Body of pancreas (tissue), 4 donors: ENCODE results near the gene ZNF512B. TPM values are rescaled to one million over a fixed set of nuclear protein-coding genes. Genes with fewer than 3 reads are reported as not detected.
A peak's percentile ranks its signal among the peaks of the same experiment; 100 is the strongest.
"Not testable (repeated sequence)": the region's sequence is repeated elsewhere in the genome, so short reads cannot be mapped to it uniquely, and the experiment has no call there.

Experiments used
- ATAC-seq: fragments of 150-250 bp; one replicate; pipeline ENCODE4 v1.9.1; 2016
- DNase-seq, 4 donors: peaks; one replicate each; pipeline ENCODE4 v3.0.0-alpha.2; 2019
- H3K27ac ChIP-seq, 4 donors: fragments of 200-600 bp; sonication (generic); 1 replicate in 3 of 4; 2 replicates in 1 of 4; pipeline versions ENCODE4 v1.5.1 to v1.6.1; 2016 to 2019; ENCODE audit warnings: mild to moderate bottlenecking in 1 of 4, mixed read lengths in 1 of 4, moderate library complexity in 1 of 4
- H3K27me3 ChIP-seq, 2 donors: fragments of 200-600 bp; sonication (generic); one replicate each; pipeline ENCODE4 v1.6.0; 2016; ENCODE audit warnings: mild to moderate bottlenecking in 1 of 2
- H3K36me3 ChIP-seq, 2 donors: fragments of 200-600 bp; sonication (generic); replicated peaks in 1 of 2; 2 replicates each; pipeline ENCODE4 v1.5.1; 2016; ENCODE audit warnings: low read depth in 2 of 2; ENCODE audit not compliant: insufficient read depth in 1 of 2
- H3K4me1 ChIP-seq: fragments of 200-600 bp; sonication (generic); one replicate; pipeline ENCODE4 v1.6.0; 2016
- H3K4me3 ChIP-seq, 2 donors: fragments of 200-600 bp; sonication (generic); 1 replicate in 1 of 2; 2 replicates in 1 of 2; pipeline ENCODE4 v1.5.1; 2016 to 2019
- H3K9me3 ChIP-seq, 3 donors: fragments of 200-600 bp; sonication (generic); 1 replicate in 2 of 3; 2 replicates in 1 of 3; pipeline ENCODE4 v1.5.1; 2016
- CTCF ChIP-seq, 7 experiments: fragments of 450-650 bp in 4 of 7; fragments of 200-600 bp in 3 of 7; sonication (generic) in 3 of 7; IDR thresholded peaks; one replicate each; pipeline ENCODE4 v1.5.1; 2016 to 2019; ENCODE audit warnings: antibody characterized with exemption in 7 of 7
- POLR2A ChIP-seq, 3 donors: fragments of 450-650 bp; IDR thresholded peaks; one replicate each; pipeline ENCODE4 v1.6.1; 2016; ENCODE audit warnings: antibody characterized with exemption in 3 of 3, mild to moderate bottlenecking in 2 of 3
- WGBS, 2 donors: methylation state at CpG; one replicate each; pipeline ENCODE4 v1.1.5; 2017; 5-methylcytosine and 5-hydroxymethylcytosine counted together
- intact Hi-C: fragments of 100-400 bp; cut with DNase I; formaldehyde crosslinking; loops from one replicate; pipeline ENCODE4 v1.15.1; 2023
- total RNA-seq, 2 donors: library from RNA; depleted of rRNA; stranded (reverse); fragments of >200 nt; gene quantifications; one replicate each; pipeline ENCODE4 v1.1.0, GENCODE V29; 2016

Gene ZNF512B
- total RNA-seq, 2 donors from 2014 or later, result 8.0 to 12.5 TPM

GRCh38 chr20:63978319-63979228 is 8.8 kb upstream of the ZNF512B start:
- WGBS, 2 donors, result 8% methylated on average over 50 of the region's 52 CpGs; no CpG with 5 or more reads in 1 of the 2 donors
- intact Hi-C loops, result no loop called here

GRCh38 chr20:63977739-63978276 is 8.1 kb upstream of the ZNF512B start:
- 68% methylated on average over 16 of the region's 16 CpGs; no CpG with 5 or more reads in 1 of the 2 donors for WGBS, 2 donors
- no peak overlapping the region for H3K4me3 ChIP-seq
- no peaks in the 10 kb centered on the region for H3K9me3 ChIP-seq
- H3K4me1 ChIP-seq, result peaks cover 47% of the 10 kb centered on the region
- H3K36me3 ChIP-seq, result no peaks in the 10 kb centered on the region
- DNase-seq, result peak in 2 of 4 donors; percentile 16 to 39
- intact Hi-C loops, result no loop called here
- peak overlapping the region in 2 of 4 donors; percentile 88 to 93 for H3K27ac ChIP-seq
- no peak for TF ChIP-seq POLR2A (IDR thresholded peaks at IDR 0.05)
- TF ChIP-seq CTCF (IDR thresholded peaks at IDR 0.05), result no peak
- no peaks in the 10 kb centered on the region for H3K27me3 ChIP-seq
- no peak for ATAC-seq

More at GRCh38 chr20:63978319-63979228, 8.8 kb upstream of the ZNF512B start:
- Histone ChIP-seq H3K9me3 (no peaks in the 10 kb centered on the region), H3K4me3 (peak overlapping the region; percentile 19 to 57), H3K27me3 (no peaks in the 10 kb centered on the region), H3K4me1 (peaks cover 48% of the 10 kb centered on the region), H3K36me3 (no peaks in the 10 kb centered on the region), H3K27ac (peak overlapping the region; percentile 57 to 93 (median 84))
- no peak for TF ChIP-seq CTCF (IDR thresholded peaks at IDR 0.05)
- TF ChIP-seq POLR2A (IDR thresholded peaks at IDR 0.05), result peak; percentile 21 to 74 (median 68)
- peak; percentile 65 for ATAC-seq
- peak; percentile 86 to 91 (median 88) for DNase-seq

GRCh38 chr20:63976980-63977738 is 7.4 kb upstream of the ZNF512B start:
- no peak for DNase-seq
- intact Hi-C loops, result no loop called here
- H3K4me1 ChIP-seq, result peaks cover 40% of the 10 kb centered on the region

GRCh38 chr20:63976511-63976910 is 6.8 kb upstream of the ZNF512B start:
- 93 to 96% methylated on average over 5 to 7 of the region's 7 CpGs for WGBS, 2 donors
- DNase-seq, H3K36me3 ChIP-seq, H3K27me3 ChIP-seq, H3K9me3 ChIP-seq, ATAC-seq, H3K27ac ChIP-seq, intact Hi-C loops, H3K4me3 ChIP-seq: not testable (repeated sequence)
- H3K4me1 ChIP-seq, result peaks cover 34% of the 10 kb centered on the region

More at GRCh38 chr20:63976980-63977738, 7.4 kb upstream of the ZNF512B start:
- Histone ChIP-seq H3K4me3 (no peak overlapping the region), H3K27me3 (no peaks in the 10 kb centered on the region), H3K36me3 (no peaks in the 10 kb centered on the region), H3K9me3 (no peaks in the 10 kb centered on the region), H3K27ac (no peak overlapping the region)
- ATAC-seq, result no peak
- TF ChIP-seq POLR2A (IDR thresholded peaks at IDR 0.05) (no peak), CTCF (IDR thresholded peaks at IDR 0.05) (no peak)
- 88 to 90% methylated on average over 7 to 18 of the region's 18 CpGs for WGBS, 2 donors
